ENCODE results near the gene PLIN4.

GRCh38 chr19:4538601-4538954, 20.3 kb upstream of the PLIN4 start:
- no peak for TF ChIP-seq CTCF (IDR thresholded peaks at IDR 0.05 in 8 of 11, conservative IDR thresholded peaks at IDR 0.05 in 3 of 11)
- no peak for TF ChIP-seq POLR2AphosphoS5 (IDR thresholded peaks at IDR 0.05)
